Chondrocyte (in vitro differentiated cells): Measurements from ENCODE around the gene CLEC10A. TPM values are rescaled to one million over a fixed set of nuclear protein-coding genes. Genes with fewer than 3 reads are reported as not detected.

Source experiments
- DNase-seq: peaks from one replicate; pipeline ENCODE4 v3.0.0; 2021; ENCODE audit warnings: mixed read lengths, low spot score
- H3K27ac Mint-ChIP-seq: one replicate; pipeline ENCODE4 v1.8.0; 2021; ENCODE audit warnings: mild to moderate bottlenecking, moderate library complexity, mixed read lengths; ENCODE audit not compliant: unreplicated experiment
- H3K27me3 Mint-ChIP-seq: 2 replicates; pipeline ENCODE4 v1.8.0; 2021; ENCODE audit warnings: low read depth, mixed read lengths
- H3K36me3 Mint-ChIP-seq: 2 replicates; pipeline ENCODE4 v1.8.0; 2021; ENCODE audit warnings: low read depth, mixed read lengths
- H3K4me1 Mint-ChIP-seq: 2 replicates; pipeline ENCODE4 v1.8.0; 2021; ENCODE audit warnings: low read depth, mild to moderate bottlenecking, mixed read lengths
- H3K4me3 Mint-ChIP-seq: one replicate; pipeline ENCODE4 v1.8.0; 2021; ENCODE audit warnings: mild to moderate bottlenecking, moderate library complexity, mixed read lengths; ENCODE audit not compliant: unreplicated experiment
- H3K9me3 Mint-ChIP-seq: 2 replicates; pipeline ENCODE4 v1.8.0; 2021; ENCODE audit warnings: low read depth, mixed read lengths
- CTCF ChIP-seq: fragments of 200-600 bp; sonication (generic); IDR thresholded peaks from 2 replicates; pipeline ENCODE4 v1.5.0; 2021; ENCODE audit warnings: antibody characterized with exemption, mild to moderate bottlenecking, moderate library complexity
- total RNA-seq: library from RNA; stranded (reverse); gene quantifications from 3 replicates; pipeline ENCODE4 v1.2.1, GENCODE V29; 2021

Gene CLEC10A
- total RNA-seq, 1 donor from 2014 or later, result not detected

DNA sequence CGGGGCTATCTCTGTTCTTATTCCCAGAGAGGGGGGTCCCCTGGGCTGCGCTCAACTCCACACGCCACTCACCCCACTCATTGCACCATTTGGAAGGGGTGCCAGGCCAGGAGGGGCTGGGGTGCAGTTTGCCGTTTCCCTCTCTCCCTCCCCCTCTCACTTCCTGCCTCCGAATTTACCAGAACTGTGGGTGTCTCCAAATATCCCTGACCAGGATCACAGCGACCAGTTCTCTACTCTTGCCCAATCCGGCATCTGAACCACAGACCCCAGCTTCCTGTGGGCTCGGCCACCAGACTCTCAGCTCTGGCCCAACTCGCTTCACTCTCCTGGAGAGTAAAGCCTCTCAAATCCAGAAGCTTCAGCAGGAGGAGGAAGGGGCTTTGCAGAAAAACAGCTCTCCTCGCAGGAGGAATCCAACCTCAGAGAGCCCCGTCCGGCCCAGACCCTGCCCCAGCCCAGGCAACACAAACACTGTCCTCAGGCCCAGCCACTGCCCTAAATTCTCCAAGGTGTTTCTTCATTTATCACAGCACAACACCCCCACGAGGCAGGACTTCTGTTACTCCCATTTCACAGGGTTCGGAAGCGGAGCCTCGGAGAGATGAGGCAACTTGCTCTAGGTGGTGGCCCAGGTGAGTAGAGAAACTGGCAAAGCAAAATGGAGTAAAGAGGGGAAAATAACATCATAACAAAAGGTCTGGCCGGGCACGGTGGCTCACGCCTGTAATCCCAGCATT, 35.0 kb upstream of the CLEC10A start:
- H3K27ac Mint-ChIP-seq, result no peak overlapping the region
- no peak overlapping the region for H3K4me3 Mint-ChIP-seq
- H3K9me3 Mint-ChIP-seq, result peaks cover 11% of the 10 kb centered on the region
- H3K36me3 Mint-ChIP-seq, result peaks cover 7% of the 10 kb centered on the region
- peaks cover 11% of the 10 kb centered on the region for H3K27me3 Mint-ChIP-seq
- peak; percentile 42 for DNase-seq
- peaks cover 6% of the 10 kb centered on the region for H3K4me1 Mint-ChIP-seq
- no peak for TF ChIP-seq CTCF

DNA sequence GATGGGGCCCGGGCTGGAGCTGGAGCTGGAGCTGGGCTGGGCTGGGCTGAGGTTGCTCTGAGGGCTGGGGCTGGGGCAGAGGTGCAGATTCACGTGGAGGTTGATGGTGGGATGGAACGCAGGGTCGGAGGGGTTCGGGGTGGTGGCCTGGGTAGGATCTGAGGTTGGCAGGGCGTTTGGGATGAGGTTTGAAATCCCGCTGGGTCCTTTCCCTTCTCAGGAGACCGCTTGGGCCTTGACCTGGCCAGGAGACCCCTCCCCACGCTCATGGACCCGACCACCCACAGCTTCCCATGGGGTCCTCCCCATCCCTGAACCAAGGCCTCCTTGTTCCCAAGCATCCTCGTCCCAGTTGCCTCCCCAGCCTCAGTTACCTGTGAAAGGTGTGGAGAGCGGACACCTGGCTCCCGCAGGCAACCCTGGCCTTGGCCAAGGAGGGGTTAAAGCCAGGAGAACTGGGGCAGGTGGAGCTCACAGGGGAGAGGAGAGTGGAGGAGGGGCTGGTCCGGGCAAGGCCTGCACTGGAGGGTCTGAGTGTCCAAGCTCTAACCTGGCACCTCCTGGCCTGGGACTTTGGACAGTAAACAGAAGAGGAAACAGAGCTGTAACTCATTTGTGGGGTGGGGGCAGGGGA, 34.3 kb upstream of the CLEC10A start, which contains the start of gene ASGR2:
ASGR2 (minus strand) TSS at position 582 of the 634 bp plus-strand sequence. CDS start 582 bp downstream, outside the sequence.
- peaks cover 11% of the 10 kb centered on the region for H3K27me3 Mint-ChIP-seq
- peak; percentile 84 for DNase-seq
- TF ChIP-seq CTCF, result no peak
- no peak within 1 kb of the TSS for H3K27ac Mint-ChIP-seq
- H3K4me3 Mint-ChIP-seq, result no peak within 1 kb of the TSS
- H3K9me3 Mint-ChIP-seq, result peaks cover 11% of the 10 kb centered on the region
- H3K4me1 Mint-ChIP-seq, result no peaks in the 10 kb centered on the region
- peaks cover 7% of the 10 kb centered on the region for H3K36me3 Mint-ChIP-seq

GRCh38 chr17:7113273-7114071, 33.4 kb upstream of the CLEC10A start:
- Mint-ChIP-seq H3K9me3 (peaks cover 11% of the 10 kb centered on the region), H3K4me3 (no peak overlapping the region), H3K27ac (no peak overlapping the region), H3K27me3 (peaks cover 11% of the 10 kb centered on the region), H3K36me3 (peaks cover 7% of the 10 kb centered on the region), H3K4me1 (no peaks in the 10 kb centered on the region)
- no peak for DNase-seq
- no peak for TF ChIP-seq CTCF

DNA sequence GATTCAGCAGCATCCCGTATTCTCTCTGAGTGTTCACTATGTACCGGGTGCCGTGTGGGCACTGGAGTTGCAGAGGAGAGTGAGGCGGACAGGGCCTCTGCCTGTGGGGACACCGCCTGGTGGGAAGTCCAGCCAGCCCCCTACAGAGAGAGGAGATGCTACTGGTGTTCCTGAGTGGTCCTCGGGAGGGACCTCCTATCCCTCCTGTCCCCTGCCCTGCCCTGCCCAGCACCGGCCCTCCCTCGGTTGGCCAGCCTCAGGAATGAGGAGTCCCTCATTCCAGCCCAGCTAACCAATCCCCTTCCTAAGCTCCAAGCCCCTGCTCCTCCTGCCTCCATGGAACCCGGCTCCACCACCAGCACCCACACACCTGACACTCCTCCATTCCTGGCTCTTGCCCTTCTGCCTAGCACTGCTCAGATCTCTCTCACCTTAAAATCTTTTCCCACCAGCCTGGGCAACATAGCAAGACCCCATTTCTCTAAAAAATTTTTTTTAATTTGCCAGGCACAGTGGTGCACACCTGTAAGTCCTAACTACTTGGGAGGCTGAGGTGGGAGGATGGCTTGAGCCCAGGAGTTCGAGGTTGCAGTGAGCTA, 32.6 kb upstream of the CLEC10A start:
- TF ChIP-seq CTCF, result no peak
- H3K4me3 Mint-ChIP-seq, result no peak overlapping the region
- H3K27me3 Mint-ChIP-seq, result peaks cover 11% of the 10 kb centered on the region

More for the DNA sequence above, 32.6 kb upstream of the CLEC10A start:
- no peak for DNase-seq
- Mint-ChIP-seq H3K4me1 (no peaks in the 10 kb centered on the region), H3K36me3 (peaks cover 7% of the 10 kb centered on the region), H3K27ac (no peak overlapping the region), H3K9me3 (peaks cover 11% of the 10 kb centered on the region)
